ENCODE results near the gene RHOB. TPM values are rescaled to one million over a fixed set of nuclear protein-coding genes. Genes with fewer than 3 reads are reported as not detected.

The RHOB gene
- total and polyA plus RNA-seq, 2 of the 13 experiments (the other 11 are each of a cell fraction or from before 2014, with no cell fraction given): 192 to 268 TPM

GRCh38 chr2:20429528-20429927 lies 17.3 kb upstream of the RHOB start:
- H3K27ac ChIP-seq (ENCODE audit: extremely low read length, insufficient read depth, low read length): no peak overlapping the region
- peaks cover 0 to 45% of the 10 kb centered on the region in 2 experiments; a peak in 2 of 5 replicates for H3K27me3 ChIP-seq (ENCODE audit: control insufficient read depth in 1 of 2, insufficient read depth in 2 of 2, low read length in 2 of 2)
- WGBS (ENCODE audit: low lambda C conversion rate): 34% methylated on average over 1 of the region's 1 CpG
- H3K9ac ChIP-seq (ENCODE audit: insufficient read depth, low read depth, low read length): no peak overlapping the region
- no peak overlapping the region for H3K4me3 ChIP-seq (replicated peaks in 1 of 3; ENCODE audit: insufficient read depth in 1 of 3, low read depth in 2 of 3, low read length in 3 of 3)
- peaks cover 65% of the 10 kb centered on the region for H3K4me1 ChIP-seq (ENCODE audit: insufficient read depth, low read length)
- H3K36me3 ChIP-seq (replicated peaks in 1 of 2; ENCODE audit: control insufficient read depth in 1 of 2, insufficient read depth in 2 of 2, low read length in 2 of 2): no peaks in the 10 kb centered on the region
- DNase-seq (ENCODE audit: low spot score) (no peak), FAIRE-seq (no peak), ATAC-seq (no peak)
- no peaks in the 10 kb centered on the region for H3K9me3 ChIP-seq (ENCODE audit: low read length)
- no peak for TF ChIP-seq PHF21A (CRISPR knock-in tag; IDR thresholded peaks at IDR 0.05)
- TF ChIP-seq RNF2 (conservative IDR thresholded peaks at IDR 0.05; ENCODE audit: low read depth): no peak
- no peak for TF ChIP-seq ZNF101 (CRISPR knock-in tag; IDR thresholded peaks at IDR 0.05; ENCODE audit: borderline replicate concordance, low read depth)
- no peak for TF ChIP-seq FOSL1 (CRISPR knock-in tag; IDR thresholded peaks at IDR 0.05; ENCODE audit: borderline replicate concordance)
- no peaks in the 10 kb centered on the region for H4K20me1 ChIP-seq (ENCODE audit: insufficient read depth, low read length)
- BruUV-seq (replicated peaks): no TSS peak
- H2AFZ ChIP-seq (ENCODE audit: low read length): no peak overlapping the region
- H3K4me2 ChIP-seq (ENCODE audit: low read depth, low read length): peak overlapping the region; percentile 9; the same call in 1 of the 2 replicates
- in situ Hi-C loops (cut with HindIII; ENCODE audit: extremely low pct_ligation_motif_present, low pct_unique_long_range_greater_than_20kb) (no loop called here), intact Hi-C loops (cut with micrococcal nuclease; ENCODE audit: unreplicated experiment) (no loop called here)
- CTCF ChIA-PET (ENCODE audit: low intra/inter-chr PET ratio, low total read pairs): no interaction called here
- H3K79me2 ChIP-seq (ENCODE audit: insufficient read depth, low read length): no peaks in the 10 kb centered on the region
- POLR2A ChIA-PET: interaction anchor here (4.5 to 4.7 kb wide), 2 partner anchors 11 to 19 kb away, joined by 27 to 43 read pairs; partner anchors contain the start of gene RHOB

- FAIRE-seq (no peak), DNase-seq (ENCODE audit: low spot score) (no peak), ATAC-seq (no peak)
- Histone ChIP-seq H3K4me3 (replicated peaks in 1 of 3; ENCODE audit: insufficient read depth in 1 of 3, low read depth in 2 of 3, low read length in 3 of 3) (no peak overlapping the region), H3K27me3 (ENCODE audit: control insufficient read depth in 1 of 2, insufficient read depth in 2 of 2, low read length in 2 of 2) (peaks cover 0 to 40% of the 10 kb centered on the region in 2 experiments; a peak in 2 of 5 replicates), H3K9me3 (ENCODE audit: low read length) (no peaks in the 10 kb centered on the region), H3K9ac (ENCODE audit: insufficient read depth, low read depth, low read length) (no peak overlapping the region), H2AFZ (ENCODE audit: low read length) (no peak overlapping the region), H3K4me2 (ENCODE audit: low read depth, low read length) (peak overlapping the region; percentile 9; the same call in 1 of the 2 replicates), H4K20me1 (ENCODE audit: insufficient read depth, low read length) (no peaks in the 10 kb centered on the region), H3K36me3 (replicated peaks in 1 of 2; ENCODE audit: control insufficient read depth in 1 of 2, insufficient read depth in 2 of 2, low read length in 2 of 2) (no peaks in the 10 kb centered on the region), H3K79me2 (ENCODE audit: insufficient read depth, low read length) (no peaks in the 10 kb centered on the region), H3K4me1 (ENCODE audit: insufficient read depth, low read length) (peaks cover 65% of the 10 kb centered on the region), H3K27ac (ENCODE audit: extremely low read length, insufficient read depth, low read length) (no peak overlapping the region)
- in situ Hi-C loops (cut with HindIII; ENCODE audit: extremely low pct_ligation_motif_present, low pct_unique_long_range_greater_than_20kb) (no loop called here), intact Hi-C loops (cut with micrococcal nuclease; ENCODE audit: unreplicated experiment) (no loop called here)
- BruUV-seq (replicated peaks): no TSS peak
- whole genome bisulfite sequencing (ENCODE audit: low lambda C conversion rate): 20% methylated on average over 4 of the region's 4 CpGs
- POLR2A ChIA-PET: interaction anchor here (4.5 to 4.7 kb wide), 2 partner anchors 11 to 18 kb away, joined by 27 to 43 read pairs; partner anchors contain the start of gene RHOB
- CTCF ChIA-PET (ENCODE audit: low intra/inter-chr PET ratio, low total read pairs): no interaction called here
- TF ChIP-seq ZBTB44 (CRISPR knock-in tag; IDR thresholded peaks at IDR 0.05): no peak
- TF ChIP-seq GATAD2A (CRISPR knock-in tag; IDR thresholded peaks at IDR 0.05): peak; percentile 27; the same call in 1 of the 2 replicates
- no peak for TF ChIP-seq ZBTB4 (CRISPR knock-in tag; IDR thresholded peaks at IDR 0.05; ENCODE audit: borderline replicate concordance)
- TF ChIP-seq ZNF446 (CRISPR knock-in tag; IDR thresholded peaks at IDR 0.05): no peak
- TF ChIP-seq ARID3A (IDR thresholded peaks at IDR 0.05; ENCODE audit: low read depth, low read length): no peak
Observed at GRCh38 chr2:20430035-20430434, 16.8 kb upstream of the RHOB start.
